ENCODE data around the gene NOTCH4. TPM values are rescaled to one million over a fixed set of nuclear protein-coding genes. Genes with fewer than 3 reads are reported as not detected.
A peak's percentile ranks its signal among the peaks of the same experiment; 100 is the strongest.

NOTCH4 gene
- total RNA-seq, 1 donor from 2014 or later = 2.5 TPM

DNA sequence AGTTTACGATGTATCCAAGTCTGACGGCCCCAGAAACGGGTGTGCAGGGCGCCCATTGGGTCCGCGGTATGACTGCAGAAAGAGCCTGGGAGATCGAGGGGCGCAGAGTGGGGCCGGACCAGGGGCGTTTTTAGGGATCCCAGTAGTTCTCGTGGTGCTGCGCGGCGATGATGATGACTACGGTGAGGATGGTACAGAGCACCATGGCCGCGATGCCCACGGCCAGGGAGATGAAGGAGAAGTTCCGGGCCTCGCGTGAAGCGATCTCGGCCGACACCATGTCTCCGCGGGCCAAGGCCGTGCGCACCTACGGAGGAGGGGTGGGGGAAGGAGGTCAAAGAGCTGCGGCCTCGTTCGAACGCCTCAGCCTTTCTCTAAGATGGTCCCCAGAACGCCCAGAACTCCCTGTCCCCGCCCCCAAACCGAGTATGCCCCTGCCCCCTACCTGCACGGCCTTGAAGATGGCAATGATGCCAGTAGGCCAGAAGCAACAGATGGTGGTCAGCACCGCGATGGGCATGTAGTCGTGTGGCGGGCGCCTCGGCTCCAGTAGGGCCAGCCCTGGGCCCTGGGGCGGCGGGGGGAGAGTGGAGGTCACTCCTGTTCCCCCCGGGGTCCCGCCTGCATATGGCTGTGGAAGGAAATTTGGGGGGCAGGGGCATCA, 74.6 kb downstream of the NOTCH4 start:
- H3K27me3 Mint-ChIP-seq (ENCODE audit: low read depth) = peaks cover 5% of the 10 kb centered on the region
- no peak overlapping the region for H3K27ac Mint-ChIP-seq
- peaks cover 3% of the 10 kb centered on the region for H3K36me3 Mint-ChIP-seq
- H3K4me1 Mint-ChIP-seq = peaks cover 46% of the 10 kb centered on the region
- DNase-seq (ENCODE audit: low spot score in 2 of 2, unreplicated experiment in 2 of 2) = no peak
- TF ChIP-seq, protein P1, sequence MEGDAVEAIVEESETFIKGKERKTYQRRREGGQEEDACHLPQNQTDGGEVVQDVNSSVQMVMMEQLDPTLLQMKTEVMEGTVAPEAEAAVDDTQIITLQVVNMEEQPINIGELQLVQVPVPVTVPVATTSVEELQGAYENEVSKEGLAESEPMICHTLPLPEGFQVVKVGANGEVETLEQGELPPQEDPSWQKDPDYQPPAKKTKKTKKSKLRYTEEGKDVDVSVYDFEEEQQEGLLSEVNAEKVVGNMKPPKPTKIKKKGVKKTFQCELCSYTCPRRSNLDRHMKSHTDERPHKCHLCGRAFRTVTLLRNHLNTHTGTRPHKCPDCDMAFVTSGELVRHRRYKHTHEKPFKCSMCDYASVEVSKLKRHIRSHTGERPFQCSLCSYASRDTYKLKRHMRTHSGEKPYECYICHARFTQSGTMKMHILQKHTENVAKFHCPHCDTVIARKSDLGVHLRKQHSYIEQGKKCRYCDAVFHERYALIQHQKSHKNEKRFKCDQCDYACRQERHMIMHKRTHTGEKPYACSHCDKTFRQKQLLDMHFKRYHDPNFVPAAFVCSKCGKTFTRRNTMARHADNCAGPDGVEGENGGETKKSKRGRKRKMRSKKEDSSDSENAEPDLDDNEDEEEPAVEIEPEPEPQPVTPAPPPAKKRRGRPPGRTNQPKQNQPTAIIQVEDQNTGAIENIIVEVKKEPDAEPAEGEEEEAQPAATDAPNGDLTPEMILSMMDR (IDR thresholded peaks at IDR 0.05; ENCODE audit: unreplicated experiment) = no peak
- no peak overlapping the region for H3K4me3 Mint-ChIP-seq
- H3K9me3 Mint-ChIP-seq = no peaks in the 10 kb centered on the region

DNA sequence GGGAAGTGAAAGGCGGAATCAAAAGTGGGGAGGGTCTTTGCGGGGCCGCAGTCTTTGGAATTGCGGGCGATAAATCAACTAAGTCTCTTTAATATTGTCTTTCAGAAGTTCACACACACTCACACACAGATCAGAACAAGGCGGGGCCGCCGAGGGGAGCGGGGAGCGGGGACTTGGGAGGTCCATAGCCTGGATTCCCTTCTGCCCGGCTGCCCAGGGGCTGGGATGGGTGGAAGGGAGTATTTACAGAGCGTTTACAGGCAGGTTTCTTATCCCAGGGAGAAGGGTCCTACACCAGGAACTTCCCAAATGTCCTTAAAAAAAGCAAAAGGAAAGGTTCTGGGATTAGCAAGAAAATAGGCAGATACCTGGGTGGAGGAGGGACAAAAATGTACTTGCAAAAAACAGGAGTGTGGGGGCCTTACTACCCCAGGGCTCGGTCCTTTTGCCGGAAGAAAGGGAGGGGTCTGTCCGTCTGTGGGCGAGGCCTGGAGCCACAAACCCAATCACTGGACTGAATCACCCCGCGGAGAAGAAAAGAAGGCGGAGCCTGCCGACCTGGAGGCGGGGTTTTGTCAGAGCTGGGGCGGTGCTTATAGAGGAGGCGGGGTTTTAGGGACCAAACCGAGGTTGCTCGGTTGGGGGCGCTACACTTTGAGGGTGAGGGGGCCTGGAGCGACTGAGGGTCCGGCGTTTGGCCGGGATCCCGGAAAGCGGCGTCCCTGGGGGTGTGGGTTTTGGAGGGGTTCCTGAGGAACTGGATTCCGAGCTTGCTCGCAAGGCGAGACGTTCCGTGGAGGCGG, 75.4 kb downstream of the NOTCH4 start:
- no peak overlapping the region for H3K27ac Mint-ChIP-seq
- H3K4me3 Mint-ChIP-seq = no peak overlapping the region
- H3K9me3 Mint-ChIP-seq = no peaks in the 10 kb centered on the region
- TF ChIP-seq, protein P1 (IDR thresholded peaks at IDR 0.05; ENCODE audit: unreplicated experiment) = no peak
- peaks cover 3% of the 10 kb centered on the region for H3K36me3 Mint-ChIP-seq
- peaks cover 5% of the 10 kb centered on the region for H3K27me3 Mint-ChIP-seq (ENCODE audit: low read depth)
- H3K4me1 Mint-ChIP-seq = peaks cover 46% of the 10 kb centered on the region
- no peak for DNase-seq (ENCODE audit: low spot score in 2 of 2, unreplicated experiment in 2 of 2)

DNA sequence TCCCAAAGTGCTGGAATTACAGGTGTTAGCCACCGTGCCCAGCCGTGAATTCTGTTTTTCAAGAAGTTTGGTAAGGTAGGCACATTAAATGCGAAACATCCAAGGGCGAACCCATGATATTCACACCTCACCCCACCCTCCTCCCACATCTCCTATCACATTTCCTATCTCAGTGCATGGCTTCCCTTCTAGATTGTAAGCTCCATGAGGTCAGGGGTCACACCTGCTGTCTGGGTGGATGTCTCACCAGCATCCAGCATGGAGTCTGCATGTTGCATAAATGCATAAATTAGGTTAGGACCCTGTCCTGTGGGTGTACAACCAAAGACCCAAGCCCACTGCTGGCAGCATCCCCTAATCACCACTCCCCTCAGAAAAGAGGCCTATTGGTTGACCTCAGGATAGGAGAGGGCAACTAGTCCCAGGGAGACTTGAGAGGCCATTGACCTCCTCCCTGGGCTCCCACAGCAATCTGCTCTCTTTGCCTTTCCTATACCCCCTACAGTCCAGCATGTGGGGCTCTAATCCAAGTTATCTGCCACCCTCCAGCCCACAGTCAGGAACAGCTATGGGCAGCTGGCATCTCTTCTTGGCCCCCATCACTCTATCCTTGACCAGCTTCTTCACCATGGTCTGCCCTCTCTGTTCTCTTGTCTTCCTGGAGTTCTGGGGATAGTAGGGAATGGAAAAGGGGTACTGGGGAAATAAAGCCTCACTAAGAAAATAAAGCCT, 76.3 kb downstream of the NOTCH4 start:
- peaks cover 37% of the 10 kb centered on the region for H3K4me1 Mint-ChIP-seq
- no peak overlapping the region for H3K4me3 Mint-ChIP-seq
- no peak for DNase-seq (ENCODE audit: low spot score in 2 of 2, unreplicated experiment in 2 of 2)
- H3K27me3 Mint-ChIP-seq (ENCODE audit: low read depth) = peaks cover 5% of the 10 kb centered on the region
- TF ChIP-seq, protein P1 (IDR thresholded peaks at IDR 0.05; ENCODE audit: unreplicated experiment) = no peak
- no peak overlapping the region for H3K27ac Mint-ChIP-seq
- peaks cover 3% of the 10 kb centered on the region for H3K36me3 Mint-ChIP-seq
- H3K9me3 Mint-ChIP-seq = no peaks in the 10 kb centered on the region

DNA sequence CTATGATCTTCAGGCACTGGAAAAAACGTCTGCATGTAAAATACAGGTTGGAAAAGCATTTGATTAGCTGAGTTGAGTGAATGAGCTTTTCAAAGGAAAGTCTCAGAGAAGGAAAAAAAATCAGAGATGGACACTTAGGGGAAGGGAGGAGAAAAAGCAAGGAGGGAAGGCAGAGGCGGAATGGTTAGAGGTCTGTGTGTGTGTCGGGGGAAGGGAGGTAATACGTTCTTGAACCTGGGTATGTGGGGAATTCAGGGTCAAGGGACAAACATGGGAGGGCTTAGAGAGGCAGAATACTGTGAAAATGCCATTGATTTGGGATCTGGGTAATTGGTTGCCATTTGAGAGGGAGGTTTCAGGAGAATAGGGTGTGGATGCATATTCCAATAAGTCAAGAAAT, 77.2 kb downstream of the NOTCH4 start:
- DNase-seq (ENCODE audit: low spot score in 2 of 2, unreplicated experiment in 2 of 2) = no peak
- Mint-ChIP-seq H3K4me1 (peaks cover 30% of the 10 kb centered on the region), H3K9me3 (no peaks in the 10 kb centered on the region), H3K27me3 (ENCODE audit: low read depth) (peaks cover 5% of the 10 kb centered on the region), H3K36me3 (peaks cover 3% of the 10 kb centered on the region), H3K4me3 (no peak overlapping the region), H3K27ac (peak overlapping the region; percentile 62)
- TF ChIP-seq, protein P1 (IDR thresholded peaks at IDR 0.05; ENCODE audit: unreplicated experiment) = no peak

DNA sequence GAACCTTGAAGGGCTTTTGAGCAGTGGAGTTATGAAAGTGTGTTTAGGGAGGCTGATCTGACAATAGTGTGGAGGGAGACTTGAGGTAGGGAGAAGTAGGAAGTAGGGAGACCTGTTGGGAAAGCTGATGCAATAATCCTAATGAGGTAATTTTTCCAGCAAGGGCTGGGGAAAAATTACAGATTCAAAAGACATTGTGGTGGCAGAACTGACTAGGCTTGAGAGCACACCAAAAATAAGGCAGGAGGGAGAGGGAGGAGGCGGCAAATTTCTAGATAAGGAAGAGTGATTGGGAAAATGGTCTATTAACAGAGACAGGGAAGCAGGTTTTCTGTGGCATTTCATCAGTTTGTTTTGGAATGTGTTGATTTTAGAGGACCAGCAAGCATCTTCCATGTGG, 77.6 kb downstream of the NOTCH4 start:
- Mint-ChIP-seq H3K27ac (peak overlapping the region; percentile 62), H3K4me1 (peaks cover 27% of the 10 kb centered on the region), H3K9me3 (no peaks in the 10 kb centered on the region), H3K27me3 (ENCODE audit: low read depth) (peaks cover 5% of the 10 kb centered on the region), H3K4me3 (no peak overlapping the region), H3K36me3 (peaks cover 3% of the 10 kb centered on the region)
- TF ChIP-seq, protein P1 (IDR thresholded peaks at IDR 0.05; ENCODE audit: unreplicated experiment) = no peak
- DNase-seq (ENCODE audit: low spot score in 2 of 2, unreplicated experiment in 2 of 2) = no peak

Small RNAs within 50 kb of the gene (microRNA-seq; reads per million reads assigned to microRNA genes)
- gene MIR6721 (7.0 reads per million, percentile 26 among the genes with 10 or more reads in this experiment), gene MIR6833 (1.2 reads per million)

Other genes starting within 250 kb of the NOTCH4 start
- 12.0 to 15.3 TPM (median 12.3 TPM) in 3 replicates for gene C4A, start 242.0 kb downstream of the NOTCH4 start, total RNA-seq
- gene C4B, start 209.3 kb downstream of the NOTCH4 start, total RNA-seq = 10.4 to 12.5 TPM (median 11.5 TPM) in 3 replicates
- gene CYP21A2, start 185.7 kb downstream of the NOTCH4 start, total RNA-seq = 0.58 to 1.2 TPM (median 0.91 TPM) in 3 replicates
- 10.8 to 13.9 TPM (median 13.6 TPM) in 3 replicates for gene TNXB, start 114.7 kb downstream of the NOTCH4 start, total RNA-seq
- 95.8 to 99.8 TPM (median 96.3 TPM) in 3 replicates for gene ATF6B, start 95.8 kb downstream of the NOTCH4 start, total RNA-seq
- 5.4 to 6.0 TPM (median 6.0 TPM) in 3 replicates for gene FKBPL, start 93.8 kb downstream of the NOTCH4 start, total RNA-seq
- gene PRRT1, start 72.1 kb downstream of the NOTCH4 start, total RNA-seq = 3.0 to 4.5 TPM (median 3.4 TPM) in 3 replicates
- 49.3 to 58.6 TPM (median 51.5 TPM) in 3 replicates for gene PPT2, start 69.9 kb downstream of the NOTCH4 start, total RNA-seq
- 45.7 to 48.3 TPM (median 45.7 TPM) in 3 replicates for gene EGFL8, start 59.5 kb downstream of the NOTCH4 start, total RNA-seq
- gene AGPAT1, start 48.0 kb downstream of the NOTCH4 start, total RNA-seq = 63.2 to 69.0 TPM (median 64.6 TPM) in 3 replicates
- 60.7 to 62.8 TPM (median 62.1 TPM) in 3 replicates for gene RNF5, start 45.7 kb downstream of the NOTCH4 start, total RNA-seq
- gene AGER, start 39.8 kb downstream of the NOTCH4 start, total RNA-seq = 23.7 to 28.1 TPM (median 27.5 TPM) in 3 replicates
- 236 to 250 TPM (median 246 TPM) in 3 replicates for gene PBX2, start 33.9 kb downstream of the NOTCH4 start, total RNA-seq
- 7.6 to 10.1 TPM (median 8.6 TPM) in 3 replicates for gene GPSM3, start 31.4 kb downstream of the NOTCH4 start, total RNA-seq
- gene TSBP1, start 147.8 kb upstream of the NOTCH4 start, total RNA-seq = not detected in 3 replicates
- not detected in 3 replicates for gene BTNL2, start 183.1 kb upstream of the NOTCH4 start, total RNA-seq
- gene HLA-DRA, start 215.8 kb upstream of the NOTCH4 start, total RNA-seq = not detected in 3 replicates

Data from mesothelial cell of epicardium (in vitro differentiated cells).